Measurements from ENCODE around the gene SRGAP2C. TPM values are rescaled to one million over a fixed set of nuclear protein-coding genes. Genes with fewer than 3 reads are reported as not detected.
"Not testable (repeated sequence)": the region's sequence is repeated elsewhere in the genome, so short reads cannot be mapped to it uniquely, and the experiment has no call there.

Gene SRGAP2C
- 2.7 TPM for polyA plus RNA-seq

- not testable (repeated sequence) for H3K4me1 Mint-ChIP-seq, H3K36me3 Mint-ChIP-seq, H3K27me3 Mint-ChIP-seq
Observed at GRCh38 chr1:121184290-121185127, at the start of gene SRGAP2C, which contains the start of gene FAM72B. Gene SRGAP2C (plus strand): TSS chr1:121184975. CDS start chr1:121187447, 2,472 bp downstream. Gene FAM72B (minus strand): TSS chr1:121184340. CDS start chr1:121183489, 851 bp downstream.

GRCh38 chr1:121140393-121140792 lies 44.4 kb upstream of the SRGAP2C start:
- H3K4me1 Mint-ChIP-seq, H3K27me3 Mint-ChIP-seq, H3K27ac Mint-ChIP-seq, H3K9me3 Mint-ChIP-seq, H3K4me3 Mint-ChIP-seq, H3K36me3 Mint-ChIP-seq: not testable (repeated sequence)

More at GRCh38 chr1:121184290-121185127, at the start of gene SRGAP2C, which contains the start of gene FAM72B:
- Mint-ChIP-seq H3K4me3 (peak within 1 kb of the TSS; percentile 83 to 97 (median 96)), H3K27ac (peak within 1 kb of the TSS; percentile 75 to 93 (median 87))
- not testable (repeated sequence) for H3K9me3 Mint-ChIP-seq

- not testable (repeated sequence) for H3K9me3 Mint-ChIP-seq, H3K27ac Mint-ChIP-seq, H3K27me3 Mint-ChIP-seq, H3K4me3 Mint-ChIP-seq, H3K4me1 Mint-ChIP-seq, H3K36me3 Mint-ChIP-seq
Observed at GRCh38 chr1:121148489-121149190, 36.1 kb upstream of the SRGAP2C start.

GRCh38 chr1:121151294-121151693 lies 33.5 kb upstream of the SRGAP2C start:
- H3K4me3 Mint-ChIP-seq, H3K27me3 Mint-ChIP-seq, H3K4me1 Mint-ChIP-seq, H3K27ac Mint-ChIP-seq, H3K36me3 Mint-ChIP-seq, H3K9me3 Mint-ChIP-seq: not testable (repeated sequence)

- H3K4me3 Mint-ChIP-seq, H3K9me3 Mint-ChIP-seq, H3K27me3 Mint-ChIP-seq, H3K36me3 Mint-ChIP-seq, H3K4me1 Mint-ChIP-seq, H3K27ac Mint-ChIP-seq: not testable (repeated sequence)
Observed at GRCh38 chr1:121152788-121153187, 32.0 kb upstream of the SRGAP2C start.

GRCh38 chr1:121154811-121155210 lies 30.0 kb upstream of the SRGAP2C start:
- not testable (repeated sequence) for H3K9me3 Mint-ChIP-seq, H3K27me3 Mint-ChIP-seq, H3K4me1 Mint-ChIP-seq, H3K4me3 Mint-ChIP-seq, H3K36me3 Mint-ChIP-seq, H3K27ac Mint-ChIP-seq

GRCh38 chr1:121155671-121156358 lies 29.0 kb upstream of the SRGAP2C start:
- not testable (repeated sequence) for H3K9me3 Mint-ChIP-seq, H3K27me3 Mint-ChIP-seq, H3K27ac Mint-ChIP-seq, H3K36me3 Mint-ChIP-seq, H3K4me3 Mint-ChIP-seq, H3K4me1 Mint-ChIP-seq

- not testable (repeated sequence) for H3K27me3 Mint-ChIP-seq, H3K4me1 Mint-ChIP-seq, H3K9me3 Mint-ChIP-seq, H3K36me3 Mint-ChIP-seq, H3K27ac Mint-ChIP-seq, H3K4me3 Mint-ChIP-seq
Observed at GRCh38 chr1:121156958-121157603, 27.7 kb upstream of the SRGAP2C start.

GRCh38 chr1:121157609-121158008 lies 27.2 kb upstream of the SRGAP2C start:
- H3K9me3 Mint-ChIP-seq, H3K27ac Mint-ChIP-seq, H3K4me3 Mint-ChIP-seq, H3K4me1 Mint-ChIP-seq, H3K36me3 Mint-ChIP-seq, H3K27me3 Mint-ChIP-seq: not testable (repeated sequence)

GRCh38 chr1:121160118-121160517 lies 24.7 kb upstream of the SRGAP2C start:
- H3K36me3 Mint-ChIP-seq, H3K4me1 Mint-ChIP-seq, H3K9me3 Mint-ChIP-seq, H3K27ac Mint-ChIP-seq, H3K27me3 Mint-ChIP-seq, H3K4me3 Mint-ChIP-seq: not testable (repeated sequence)

- not testable (repeated sequence) for H3K4me3 Mint-ChIP-seq, H3K27me3 Mint-ChIP-seq, H3K4me1 Mint-ChIP-seq, H3K9me3 Mint-ChIP-seq, H3K36me3 Mint-ChIP-seq, H3K27ac Mint-ChIP-seq
Observed at GRCh38 chr1:121161199-121161901, 23.4 kb upstream of the SRGAP2C start.

- H3K4me3 Mint-ChIP-seq, H3K4me1 Mint-ChIP-seq, H3K36me3 Mint-ChIP-seq, H3K27me3 Mint-ChIP-seq, H3K9me3 Mint-ChIP-seq, H3K27ac Mint-ChIP-seq: not testable (repeated sequence)
Observed at GRCh38 chr1:121163850-121164757, 20.7 kb upstream of the SRGAP2C start.

GRCh38 chr1:121165296-121165695 lies 19.5 kb upstream of the SRGAP2C start:
- not testable (repeated sequence) for H3K27ac Mint-ChIP-seq, H3K4me1 Mint-ChIP-seq, H3K4me3 Mint-ChIP-seq, H3K27me3 Mint-ChIP-seq, H3K9me3 Mint-ChIP-seq, H3K36me3 Mint-ChIP-seq

GRCh38 chr1:121167225-121167738 lies 17.5 kb upstream of the SRGAP2C start:
- not testable (repeated sequence) for H3K9me3 Mint-ChIP-seq, H3K27me3 Mint-ChIP-seq, H3K4me1 Mint-ChIP-seq, H3K4me3 Mint-ChIP-seq, H3K36me3 Mint-ChIP-seq, H3K27ac Mint-ChIP-seq
